HCT116 (cell line): ENCODE measurements around the gene CTNND2. TPM values are rescaled to one million over a fixed set of nuclear protein-coding genes. Genes with fewer than 3 reads are reported as not detected.

ENCODE experiments used
- ATAC-seq: fragments of 200-7000 bp; cut with Tn5 transposase; 2 replicates; pipeline ENCODE4 v1.9.1; 2020; ENCODE audit warnings: mild to moderate bottlenecking, moderate library complexity
- BruUV-seq: library from RNA; stranded (reverse); fragments of 400-500 nt; replicated peaks from 2 replicates; lab custom pipeline; 2021; lab: Mats Ljungman, UMichigan
- CTCF ChIA-PET: fragments of 300-600 bp; sonication (Branson Sonifier 250); formaldehyde crosslinking; loops from one replicate; lab custom pipeline; 2021; ENCODE audit warnings: antibody characterized with exemption; lab: Charles Lee
- POLR2A ChIA-PET: fragments of 300-600, 350-600 bp; sonication (Branson Sonifier 250); formaldehyde crosslinking; loops from one replicate; lab custom pipeline; 2021; ENCODE audit warnings: antibody characterized with exemption; lab: Charles Lee
- RAD21 ChIA-PET, 2 experiments: fragments of 300-600 bp; sonication (Branson Sonifier 250); formaldehyde crosslinking; loops; one replicate each; lab custom pipeline; 2023; ENCODE audit warnings: low total read pairs in 2 of 2; ENCODE audit not compliant: uncharacterized antibody in 2 of 2, unreplicated experiment in 2 of 2, low non-redundant PET in 1 of 2; lab: Charles Lee
- DNase-seq: peaks from one replicate; pipeline ENCODE4 v3.0.0-alpha.2; 2010; ENCODE audit warnings: low read depth, low spot score
- H2AFZ ChIP-seq: fragments of 200-600 bp; shearing (Covaris generic), sonication (generic); 2 replicates; pipeline ENCODE4 v1.6.1; 2017; ENCODE audit warnings: low read depth, mixed run types, mixed read lengths, antibody characterized with exemption, low read length; ENCODE audit not compliant: poor library complexity, severe bottlenecking
- H3K27ac ChIP-seq: 2 replicates; pipeline ENCODE4 v1.5.1; 2012; ENCODE audit warnings: low read depth, low read length
- H3K27me3 ChIP-seq: fragments of 200-600 bp; sonication (generic); 2 replicates; pipeline ENCODE4 v1.6.1; 2016; ENCODE audit warnings: mixed run types, low read length, mixed read lengths; ENCODE audit not compliant: insufficient read depth
- H3K36me3 ChIP-seq, 2 experiments: fragments of 200-500 bp in 1 of 2; fragments of 200-600 bp in 1 of 2; sonication (Bioruptor generic) in 1 of 2; sonication (generic) in 1 of 2; 2 replicates each; pipeline versions ENCODE4 v1.5.1 to v1.6.1; 2014 to 2016; ENCODE audit warnings: low read length in 2 of 2, inconsistent platforms in 1 of 2, mixed read lengths in 1 of 2, mixed run types in 1 of 2; ENCODE audit not compliant: insufficient read depth in 2 of 2, control insufficient read depth in 1 of 2
- H3K4me1 ChIP-seq, 2 experiments: fragments of 200-600 bp in 1 of 2; sonication (generic) in 1 of 2; 2 replicates each; pipeline versions ENCODE4 v1.5.1 to v1.6.1; 2012 to 2017; ENCODE audit warnings: low read length in 2 of 2, inconsistent platforms in 1 of 2, mild to moderate bottlenecking in 1 of 2, mixed read lengths in 1 of 2, mixed run types in 1 of 2, moderate library complexity in 1 of 2; ENCODE audit not compliant: insufficient read depth in 2 of 2, control insufficient read depth in 1 of 2
- H3K4me2 ChIP-seq: fragments of 200-600 bp; sonication (generic); 2 replicates; pipeline ENCODE4 v1.6.1; 2017; ENCODE audit warnings: mixed run types, low read length, mixed read lengths
- H3K4me3 ChIP-seq, 2 experiments: fragments of 200-600 bp in 1 of 2; sonication (generic) in 1 of 2; replicated peaks in 1 of 2; 2 replicates each; pipeline ENCODE4 v1.5.1; 2011 to 2016; ENCODE audit warnings: low read length in 2 of 2, control low read depth in 1 of 2, low read depth in 1 of 2, mild to moderate bottlenecking in 1 of 2, mixed read lengths in 1 of 2, mixed run types in 1 of 2
- H3K79me2 ChIP-seq: fragments of 200-600 bp; sonication (generic); 2 replicates; pipeline ENCODE4 v1.6.1; 2017; ENCODE audit warnings: mild to moderate bottlenecking, mixed run types, low read length, moderate library complexity, mixed read lengths; ENCODE audit not compliant: insufficient read depth
- H3K9ac ChIP-seq: fragments of 200-600 bp; sonication (generic); 2 replicates; pipeline ENCODE4 v1.6.1; 2016; ENCODE audit warnings: low read length, mixed read lengths
- H3K9me2 ChIP-seq: fragments of 200-600 bp; sonication (generic), shearing (Covaris generic); 2 replicates; pipeline ENCODE4 v1.6.1; 2017; ENCODE audit warnings: mixed run types, mild to moderate bottlenecking, moderate library complexity; ENCODE audit not compliant: insufficient read depth
- H3K9me3 ChIP-seq, 2 experiments: fragments of 200-500 bp in 1 of 2; fragments of 200-600 bp in 1 of 2; sonication (Bioruptor generic) in 1 of 2; sonication (generic) in 1 of 2; 2 replicates each; pipeline ENCODE4 v1.6.1; 2014 to 2017; ENCODE audit warnings: low read length in 2 of 2, mixed read lengths in 2 of 2, inconsistent platforms in 1 of 2, low read depth in 1 of 2, mild to moderate bottlenecking in 1 of 2, mixed run types in 1 of 2, moderate library complexity in 1 of 2; ENCODE audit not compliant: control insufficient read depth in 1 of 2, insufficient read depth in 1 of 2
- H4K20me1 ChIP-seq: fragments of 200-600 bp; sonication (generic), shearing (Covaris generic); 2 replicates; pipeline ENCODE4 v1.6.1; 2017; ENCODE audit warnings: mixed run types, mild to moderate bottlenecking, moderate library complexity; ENCODE audit not compliant: insufficient read depth
- CBX3 ChIP-seq: IDR thresholded peaks from 2 replicates; pipeline ENCODE4 v1.6.1; 2012; ENCODE audit warnings: low read depth
- CEBPB ChIP-seq: IDR thresholded peaks from 2 replicates; pipeline ENCODE4 v1.6.1; 2012; ENCODE audit warnings: low read depth
- EGR1 ChIP-seq: IDR thresholded peaks from 2 replicates; pipeline ENCODE4 v1.6.1; 2012; ENCODE audit warnings: low read depth
- ELF1 ChIP-seq: IDR thresholded peaks from 2 replicates; pipeline ENCODE4 v1.6.1; 2012; ENCODE audit warnings: low read depth, borderline replicate concordance
- EZH2 ChIP-seq: fragments of 200-600 bp; sonication (generic); IDR thresholded peaks from 2 replicates; pipeline ENCODE4 v1.6.1; 2017; ENCODE audit warnings: antibody characterized with exemption, mixed run types
- EZH2phosphoT487 ChIP-seq: fragments of 200-600 bp; IDR thresholded peaks from 2 replicates; pipeline ENCODE4 v1.6.1; 2018; ENCODE audit warnings: antibody characterized with exemption, borderline replicate concordance
- FOSL1 ChIP-seq: IDR thresholded peaks from 2 replicates; pipeline ENCODE4 v1.6.1; 2012; ENCODE audit warnings: low read depth
- POLR2A ChIP-seq: IDR thresholded peaks from 2 replicates; pipeline ENCODE4 v1.7.0; 2011; ENCODE audit warnings: borderline replicate concordance; ENCODE audit not compliant: insufficient read depth, insufficient read length; ENCODE audit errors: extremely low read depth
- POLR2AphosphoS5 ChIP-seq: IDR thresholded peaks from 2 replicates; pipeline ENCODE4 v1.6.1; 2011; ENCODE audit warnings: mild to moderate bottlenecking, low read depth, low read length, moderate library complexity
- RAD21 ChIP-seq: IDR thresholded peaks from 2 replicates; pipeline ENCODE4 v1.6.1; 2012; ENCODE audit warnings: low read depth, mild to moderate bottlenecking
- SRF ChIP-seq: IDR thresholded peaks from 2 replicates; pipeline ENCODE4 v1.6.1; 2012; ENCODE audit warnings: low read depth
- TCF7L2 ChIP-seq: IDR thresholded peaks from 2 replicates; pipeline ENCODE4 v1.7.0; 2011; ENCODE audit warnings: borderline replicate concordance, inconsistent platforms; ENCODE audit not compliant: insufficient read depth, insufficient read length; ENCODE audit errors: extremely low read depth
- YY1 ChIP-seq: IDR thresholded peaks from 2 replicates; pipeline ENCODE4 v1.6.1; 2011; ENCODE audit warnings: low read length, low read depth, moderate library complexity, mild to moderate bottlenecking; ENCODE audit not compliant: insufficient replicate concordance; ENCODE audit errors: extremely low read depth
- ZFX ChIP-seq: fragments of 450-650 bp; IDR thresholded peaks from 2 replicates; pipeline ENCODE4 v1.6.1; 2017
- ZNF274 ChIP-seq: fragments of 200-500 bp; sonication (Bioruptor generic); IDR thresholded peaks from 2 replicates; pipeline ENCODE4 v1.6.1; 2014; ENCODE audit warnings: mild to moderate bottlenecking, low read depth, low read length, inconsistent platforms
- intact Hi-C: fragments of 100-400 bp; cut with micrococcal nuclease; formaldehyde crosslinking; loops from 2 replicates; pipeline ENCODE4 v1.10.0; 2022
- total RNA-seq: library from RNA; stranded (reverse); gene quantifications from one replicate; pipeline ENCODE4 v1.2.1, GENCODE V29; 2021; ENCODE audit not compliant: unreplicated experiment
- TF ChIP-seq, protein P1 (sequence below): IDR thresholded peaks from 2 replicates; pipeline ENCODE4 v1.6.1; 2011; ENCODE audit warnings: mild to moderate bottlenecking, low read length, moderate library complexity; ENCODE audit not compliant: insufficient replicate concordance; ENCODE audit errors: extremely low read depth
- TF ChIP-seq, protein P2 (sequence below): IDR thresholded peaks from 2 replicates; pipeline ENCODE4 v1.6.1; 2012; ENCODE audit warnings: low read depth

The CTNND2 gene
- total RNA-seq, 1 experiment from 2014 or later: not detected

DNA sequence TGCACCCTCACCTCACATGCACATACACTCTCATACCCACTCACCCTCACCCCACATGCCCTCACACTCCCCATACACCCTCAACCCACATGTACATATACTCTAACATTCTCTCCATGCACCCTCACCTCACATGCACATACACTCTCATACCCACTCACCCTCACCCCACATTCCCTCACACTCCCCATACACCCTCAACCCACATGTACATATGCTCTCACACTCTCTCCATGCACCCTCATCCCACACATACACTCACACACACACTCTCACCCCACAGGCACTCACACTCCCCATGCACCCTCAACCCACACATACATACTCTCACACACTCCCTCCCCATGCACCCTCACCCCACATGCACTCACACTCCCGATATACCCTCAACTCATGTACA lies 593.0 kb downstream of the CTNND2 start (continued):
- TF ChIP-seq, protein P1, sequence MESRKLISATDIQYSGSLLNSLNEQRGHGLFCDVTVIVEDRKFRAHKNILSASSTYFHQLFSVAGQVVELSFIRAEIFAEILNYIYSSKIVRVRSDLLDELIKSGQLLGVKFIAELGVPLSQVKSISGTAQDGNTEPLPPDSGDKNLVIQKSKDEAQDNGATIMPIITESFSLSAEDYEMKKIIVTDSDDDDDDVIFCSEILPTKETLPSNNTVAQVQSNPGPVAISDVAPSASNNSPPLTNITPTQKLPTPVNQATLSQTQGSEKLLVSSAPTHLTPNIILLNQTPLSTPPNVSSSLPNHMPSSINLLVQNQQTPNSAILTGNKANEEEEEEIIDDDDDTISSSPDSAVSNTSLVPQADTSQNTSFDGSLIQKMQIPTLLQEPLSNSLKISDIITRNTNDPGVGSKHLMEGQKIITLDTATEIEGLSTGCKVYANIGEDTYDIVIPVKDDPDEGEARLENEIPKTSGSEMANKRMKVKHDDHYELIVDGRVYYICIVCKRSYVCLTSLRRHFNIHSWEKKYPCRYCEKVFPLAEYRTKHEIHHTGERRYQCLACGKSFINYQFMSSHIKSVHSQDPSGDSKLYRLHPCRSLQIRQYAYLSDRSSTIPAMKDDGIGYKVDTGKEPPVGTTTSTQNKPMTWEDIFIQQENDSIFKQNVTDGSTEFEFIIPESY: no peak
- no peak for TF ChIP-seq CBX3
- no peak for TF ChIP-seq FOSL1
- no peak for TF ChIP-seq SRF

DNA sequence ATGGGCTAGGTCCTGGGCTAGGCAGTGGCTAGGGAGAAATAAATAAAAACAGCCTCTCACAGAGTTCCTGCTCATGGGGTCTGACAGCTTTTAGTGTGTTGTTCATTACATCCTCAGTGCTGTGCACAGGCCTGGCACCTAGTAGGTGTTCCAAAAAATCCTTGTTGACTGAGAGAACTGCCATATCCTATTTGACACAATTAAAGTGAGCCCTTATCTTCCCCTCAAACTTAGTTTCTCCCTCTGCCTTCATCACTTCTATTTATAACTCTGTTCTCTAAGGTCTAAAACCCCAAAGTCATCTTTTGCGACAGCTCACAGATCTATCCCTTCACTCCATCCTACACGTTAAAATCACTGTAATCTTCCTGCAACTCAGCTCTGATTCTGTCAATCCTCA lies 594.1 kb downstream of the CTNND2 start:
- no peaks in the 10 kb centered on the region for H3K9me2 ChIP-seq
- no peak overlapping the region for H3K4me2 ChIP-seq
- H3K9me3 ChIP-seq: no peaks in the 10 kb centered on the region; a peak in 1 of 4 replicates
- H3K79me2 ChIP-seq: no peaks in the 10 kb centered on the region
- no peak for DNase-seq
- H3K9ac ChIP-seq: no peak overlapping the region
- H3K4me3 ChIP-seq: no peak overlapping the region
- no peaks in the 10 kb centered on the region for H4K20me1 ChIP-seq
- no peaks in the 10 kb centered on the region for H3K4me1 ChIP-seq
- H3K36me3 ChIP-seq: no peaks in the 10 kb centered on the region
- TF ChIP-seq RAD21 (no peak), ZNF274 (no peak), TCF7L2 (no peak), SRF (no peak), CEBPB (no peak), YY1 (no peak), FOSL1 (no peak), EZH2 (no peak), EZH2phosphoT487 (no peak), CBX3 (no peak), POLR2A (no peak), ELF1 (no peak), POLR2AphosphoS5 (no peak), ZFX (no peak), EGR1 (no peak)
- TF ChIP-seq, protein P2, sequence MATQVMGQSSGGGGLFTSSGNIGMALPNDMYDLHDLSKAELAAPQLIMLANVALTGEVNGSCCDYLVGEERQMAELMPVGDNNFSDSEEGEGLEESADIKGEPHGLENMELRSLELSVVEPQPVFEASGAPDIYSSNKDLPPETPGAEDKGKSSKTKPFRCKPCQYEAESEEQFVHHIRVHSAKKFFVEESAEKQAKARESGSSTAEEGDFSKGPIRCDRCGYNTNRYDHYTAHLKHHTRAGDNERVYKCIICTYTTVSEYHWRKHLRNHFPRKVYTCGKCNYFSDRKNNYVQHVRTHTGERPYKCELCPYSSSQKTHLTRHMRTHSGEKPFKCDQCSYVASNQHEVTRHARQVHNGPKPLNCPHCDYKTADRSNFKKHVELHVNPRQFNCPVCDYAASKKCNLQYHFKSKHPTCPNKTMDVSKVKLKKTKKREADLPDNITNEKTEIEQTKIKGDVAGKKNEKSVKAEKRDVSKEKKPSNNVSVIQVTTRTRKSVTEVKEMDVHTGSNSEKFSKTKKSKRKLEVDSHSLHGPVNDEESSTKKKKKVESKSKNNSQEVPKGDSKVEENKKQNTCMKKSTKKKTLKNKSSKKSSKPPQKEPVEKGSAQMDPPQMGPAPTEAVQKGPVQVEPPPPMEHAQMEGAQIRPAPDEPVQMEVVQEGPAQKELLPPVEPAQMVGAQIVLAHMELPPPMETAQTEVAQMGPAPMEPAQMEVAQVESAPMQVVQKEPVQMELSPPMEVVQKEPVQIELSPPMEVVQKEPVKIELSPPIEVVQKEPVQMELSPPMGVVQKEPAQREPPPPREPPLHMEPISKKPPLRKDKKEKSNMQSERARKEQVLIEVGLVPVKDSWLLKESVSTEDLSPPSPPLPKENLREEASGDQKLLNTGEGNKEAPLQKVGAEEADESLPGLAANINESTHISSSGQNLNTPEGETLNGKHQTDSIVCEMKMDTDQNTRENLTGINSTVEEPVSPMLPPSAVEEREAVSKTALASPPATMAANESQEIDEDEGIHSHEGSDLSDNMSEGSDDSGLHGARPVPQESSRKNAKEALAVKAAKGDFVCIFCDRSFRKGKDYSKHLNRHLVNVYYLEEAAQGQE: no peak
- TF ChIP-seq, all 23 proteins: peak for 0
- BruUV-seq: no TSS peak
- no peak overlapping the region for H3K27ac ChIP-seq
- intact Hi-C loops: no loop called here
- ChIA-PET CTCF (no interaction called here), POLR2A (no interaction called here), RAD21 (no interaction called here)
- H2AFZ ChIP-seq: no peak overlapping the region
- no peaks in the 10 kb centered on the region for H3K27me3 ChIP-seq
- ATAC-seq: no peak
